ENCODE results near the gene IL10RB. TPM values are rescaled to one million over a fixed set of nuclear protein-coding genes. Genes with fewer than 3 reads are reported as not detected.

Gene IL10RB
- total and polyA plus RNA-seq, 2 experiments from 2014 or later, result 27.1 to 29.2 TPM

GRCh38 chr21:33259428-33259827 is 6.7 kb upstream of the IL10RB start:
- Histone ChIP-seq H3K4me3 (no peak overlapping the region), H4K20me1 (ENCODE audit: insufficient read depth, poor library complexity, severe bottlenecking) (no peaks in the 10 kb centered on the region), H3K4me1 (ENCODE audit: insufficient read depth) (no peaks in the 10 kb centered on the region), H3K4me2 (no peak overlapping the region), H3K9me3 (ENCODE audit: low read depth) (no peaks in the 10 kb centered on the region), H3K36me3 (replicated peaks; ENCODE audit: insufficient read depth, low read depth) (no peaks in the 10 kb centered on the region), H3K9me2 (replicated peaks; ENCODE audit: insufficient read depth) (no peaks in the 10 kb centered on the region), H3K79me2 (no peaks in the 10 kb centered on the region), H2AFZ (no peak overlapping the region), H3K27me3 (no peaks in the 10 kb centered on the region), H3K27ac (no peak overlapping the region)
- no peak for DNase-seq (ENCODE audit: low spot score)
- TF ChIP-seq CTCF (IDR thresholded peaks at IDR 0.05; ENCODE audit: poor library complexity) (no peak), EZH2 (IDR thresholded peaks at IDR 0.05; ENCODE audit: borderline replicate concordance) (no peak), EZH2phosphoT487 (IDR thresholded peaks at IDR 0.05; ENCODE audit: low read depth, severe bottlenecking, unreplicated experiment) (no peak)
- 93% methylated on average over 2 of the region's 2 CpGs for WGBS (ENCODE audit: low lambda C conversion rate, missing lambda C conversion rate)

- H3K4me1 ChIP-seq (ENCODE audit: insufficient read depth), result no peaks in the 10 kb centered on the region
- no peaks in the 10 kb centered on the region for H3K27me3 ChIP-seq
- no peak overlapping the region for H3K27ac ChIP-seq
- no peak overlapping the region for H3K4me3 ChIP-seq
- no peak overlapping the region for H3K4me2 ChIP-seq
- H4K20me1 ChIP-seq (ENCODE audit: insufficient read depth, poor library complexity, severe bottlenecking), result no peaks in the 10 kb centered on the region
- DNase-seq (ENCODE audit: low spot score), result no peak
- no peak overlapping the region for H2AFZ ChIP-seq
- no peaks in the 10 kb centered on the region for H3K79me2 ChIP-seq
- WGBS (ENCODE audit: low lambda C conversion rate, missing lambda C conversion rate), result 83% methylated on average over 7 of the region's 7 CpGs
- H3K9me2 ChIP-seq (replicated peaks; ENCODE audit: insufficient read depth), result no peaks in the 10 kb centered on the region
- TF ChIP-seq EZH2phosphoT487 (IDR thresholded peaks at IDR 0.05; ENCODE audit: low read depth, severe bottlenecking, unreplicated experiment), result no peak
- no peaks in the 10 kb centered on the region for H3K9me3 ChIP-seq (ENCODE audit: low read depth)
- H3K36me3 ChIP-seq (replicated peaks; ENCODE audit: insufficient read depth, low read depth), result no peaks in the 10 kb centered on the region
Measured at GRCh38 chr21:33259995-33260394, 6.2 kb upstream of the IL10RB start.

GRCh38 chr21:33261635-33262034 is 4.5 kb upstream of the IL10RB start:
- Histone ChIP-seq H3K27ac (no peak overlapping the region), H2AFZ (no peak overlapping the region), H3K4me1 (ENCODE audit: insufficient read depth) (no peaks in the 10 kb centered on the region), H4K20me1 (ENCODE audit: insufficient read depth, poor library complexity, severe bottlenecking) (no peaks in the 10 kb centered on the region), H3K9me3 (ENCODE audit: low read depth) (no peaks in the 10 kb centered on the region), H3K27me3 (no peaks in the 10 kb centered on the region), H3K36me3 (replicated peaks; ENCODE audit: insufficient read depth, low read depth) (no peaks in the 10 kb centered on the region), H3K9me2 (replicated peaks; ENCODE audit: insufficient read depth) (no peaks in the 10 kb centered on the region), H3K79me2 (no peaks in the 10 kb centered on the region), H3K4me3 (no peak overlapping the region), H3K4me2 (no peak overlapping the region)
- DNase-seq (ENCODE audit: low spot score), result no peak
- WGBS (ENCODE audit: low lambda C conversion rate, missing lambda C conversion rate), result 87% methylated on average over 3 of the region's 3 CpGs
- TF ChIP-seq EZH2phosphoT487 (IDR thresholded peaks at IDR 0.05; ENCODE audit: low read depth, severe bottlenecking, unreplicated experiment) (no peak), EZH2 (IDR thresholded peaks at IDR 0.05; ENCODE audit: borderline replicate concordance) (no peak), CTCF (IDR thresholded peaks at IDR 0.05; ENCODE audit: poor library complexity) (no peak)

GRCh38 chr21:33262921-33263320 is 3.2 kb upstream of the IL10RB start:
- no peak for DNase-seq (ENCODE audit: low spot score)
- H3K9me3 ChIP-seq (ENCODE audit: low read depth), result no peaks in the 10 kb centered on the region
- H3K27ac ChIP-seq, result no peak overlapping the region
- H3K4me2 ChIP-seq, result no peak overlapping the region
- H3K27me3 ChIP-seq, result no peaks in the 10 kb centered on the region
- H2AFZ ChIP-seq, result no peak overlapping the region
- peaks cover 11% of the 10 kb centered on the region for H3K79me2 ChIP-seq
- no peaks in the 10 kb centered on the region for H4K20me1 ChIP-seq (ENCODE audit: insufficient read depth, poor library complexity, severe bottlenecking)
- TF ChIP-seq EZH2phosphoT487 (IDR thresholded peaks at IDR 0.05; ENCODE audit: low read depth, severe bottlenecking, unreplicated experiment) (no peak), CTCF (IDR thresholded peaks at IDR 0.05; ENCODE audit: poor library complexity) (no peak), EZH2 (IDR thresholded peaks at IDR 0.05; ENCODE audit: borderline replicate concordance) (no peak)
- no peak overlapping the region for H3K4me3 ChIP-seq
- WGBS (ENCODE audit: low lambda C conversion rate, missing lambda C conversion rate), result 97% methylated on average over 11 of the region's 11 CpGs
- no peaks in the 10 kb centered on the region for H3K9me2 ChIP-seq (replicated peaks; ENCODE audit: insufficient read depth)
- H3K4me1 ChIP-seq (ENCODE audit: insufficient read depth), result peaks cover 7% of the 10 kb centered on the region
- H3K36me3 ChIP-seq (replicated peaks; ENCODE audit: insufficient read depth, low read depth), result no peaks in the 10 kb centered on the region

All from hepatocyte (in vitro differentiated cells).